Measurements from ENCODE around the gene GC.
"Not testable (repeated sequence)": the region's sequence is repeated elsewhere in the genome, so short reads cannot be mapped to it uniquely, and the experiment has no call there.

GC gene

GRCh38 chr4:71765821-71766383 is 18.0 kb downstream of the GC start:
- no peak for DNase-seq (ENCODE audit: low read depth)

GRCh38 chr4:71765350-71765749 is 18.5 kb downstream of the GC start:
- DNase-seq (ENCODE audit: low read depth), result peak; percentile 8

GRCh38 chr4:71752383-71753042 is 31.4 kb downstream of the GC start:
- no peak for DNase-seq (ENCODE audit: low read depth)

GRCh38 chr4:71749008-71749594 is 34.8 kb downstream of the GC start:
- no peak for DNase-seq (ENCODE audit: low read depth)

- no peak for DNase-seq (ENCODE audit: low read depth)
These were observed 37.5 kb downstream of the GC start for GRCh38 chr4:71746379-71746778.

GRCh38 chr4:71738782-71739181 is 45.1 kb downstream of the GC start:
- not testable (repeated sequence) for DNase-seq (ENCODE audit: low read depth)

GRCh38 chr4:71732706-71733105 is 51.2 kb downstream of the GC start:
- peak; percentile 22 for DNase-seq (ENCODE audit: low read depth)

- DNase-seq (ENCODE audit: low read depth), result peak; percentile 7
These were observed 51.8 kb downstream of the GC start for GRCh38 chr4:71732066-71732465.

GRCh38 chr4:71729856-71730255 is 54.0 kb downstream of the GC start:
- no peak for DNase-seq (ENCODE audit: low read depth)

GRCh38 chr4:71713611-71714203 is 70.2 kb downstream of the GC start:
- peak; percentile 40 for DNase-seq (ENCODE audit: low read depth)

GRCh38 chr4:71711985-71712348 is 71.9 kb downstream of the GC start:
- DNase-seq (ENCODE audit: low read depth), result no peak

- no peak for DNase-seq (ENCODE audit: low read depth)
These were observed 72.6 kb downstream of the GC start for GRCh38 chr4:71711044-71711984.

- DNase-seq (ENCODE audit: low read depth), result peak; percentile 5
These were observed 73.9 kb downstream of the GC start for GRCh38 chr4:71709961-71710360.

- no peak for DNase-seq (ENCODE audit: low read depth)
These were observed 85.7 kb downstream of the GC start for GRCh38 chr4:71698141-71698540.

- peak; percentile 70 for DNase-seq (ENCODE audit: low read depth)
These were observed 86.8 kb downstream of the GC start for GRCh38 chr4:71697031-71697430.

GRCh38 chr4:71694961-71695360 is 88.9 kb downstream of the GC start:
- DNase-seq (ENCODE audit: low read depth), result no peak

GRCh38 chr4:71692963-71693362 is 90.9 kb downstream of the GC start:
- DNase-seq (ENCODE audit: low read depth), result no peak

GRCh38 chr4:71692198-71692597 is 91.7 kb downstream of the GC start:
- DNase-seq (ENCODE audit: low read depth), result no peak
